Neural progenitor cell (in vitro differentiated cells): ENCODE data around the gene ERGIC3.

ENCODE experiments used
- CTCF ChIP-seq: fragments of 200-600 bp; sonication (generic); IDR thresholded peaks from 2 replicates; pipeline ENCODE4 v1.5.1; 2017; ENCODE audit warnings: antibody characterized with exemption, mild to moderate bottlenecking
- EZH2 ChIP-seq: fragments of 200-600 bp; sonication (generic); IDR thresholded peaks from 2 replicates; pipeline ENCODE4 v1.6.1; 2017; ENCODE audit warnings: antibody characterized with exemption, mild to moderate bottlenecking, moderate library complexity
- EZH2phosphoT487 ChIP-seq: fragments of 200-600 bp; sonication (generic); IDR thresholded peaks from 2 replicates; pipeline ENCODE4 v1.6.1; 2017; ENCODE audit warnings: antibody characterized with exemption

GRCh38 chr20:35497780-35498189 lies 44.1 kb upstream of the ERGIC3 start:
- TF ChIP-seq CTCF (no peak), EZH2 (no peak), EZH2phosphoT487 (no peak)
